Mucosa of stomach (tissue), 1 donor: ENCODE measurements around the gene DHX35.

ENCODE experiments used
- H3K27me3 ChIP-seq: one replicate; pipeline ENCODE4 v1.7.0; 2013; ENCODE audit warnings: mild to moderate bottlenecking, low read length; ENCODE audit not compliant: control insufficient read depth, insufficient read depth
- H3K36me3 ChIP-seq: one replicate; pipeline ENCODE4 v1.7.0; 2013; ENCODE audit warnings: low read length; ENCODE audit not compliant: control insufficient read depth, insufficient read depth
- H3K4me1 ChIP-seq: one replicate; pipeline ENCODE4 v1.7.0; 2013; ENCODE audit warnings: mild to moderate bottlenecking, low read length; ENCODE audit not compliant: control insufficient read depth, insufficient read depth
- H3K4me3 ChIP-seq: one replicate; pipeline ENCODE4 v1.7.0; 2013; ENCODE audit warnings: low read length
- H3K9ac ChIP-seq: one replicate; pipeline ENCODE4 v1.7.0; 2013; ENCODE audit warnings: mild to moderate bottlenecking, low read length, moderate library complexity
- H3K9me3 ChIP-seq: one replicate; pipeline ENCODE4 v1.7.0; 2013; ENCODE audit warnings: mild to moderate bottlenecking, low read length, moderate library complexity; ENCODE audit not compliant: control insufficient read depth
- donor health status: Pancreatic carcinoma.

DHX35 gene

GRCh38 chr20:39052676-39053075 is 90.5 kb downstream of the DHX35 start:
- peaks cover 6% of the 10 kb centered on the region for H3K4me1 ChIP-seq
- no peak overlapping the region for H3K4me3 ChIP-seq
- no peaks in the 10 kb centered on the region for H3K27me3 ChIP-seq
- no peak overlapping the region for H3K9ac ChIP-seq
- no peaks in the 10 kb centered on the region for H3K9me3 ChIP-seq
- H3K36me3 ChIP-seq = no peaks in the 10 kb centered on the region

GRCh38 chr20:39057143-39057542 is 95.0 kb downstream of the DHX35 start:
- no peaks in the 10 kb centered on the region for H3K36me3 ChIP-seq
- no peaks in the 10 kb centered on the region for H3K9me3 ChIP-seq
- H3K4me3 ChIP-seq = no peak overlapping the region

GRCh38 chr20:39057911-39058310 is 95.8 kb downstream of the DHX35 start:
- Histone ChIP-seq H3K27me3 (no peaks in the 10 kb centered on the region), H3K36me3 (no peaks in the 10 kb centered on the region), H3K9me3 (no peaks in the 10 kb centered on the region), H3K4me1 (no peaks in the 10 kb centered on the region), H3K4me3 (no peak overlapping the region), H3K9ac (no peak overlapping the region)

More at GRCh38 chr20:39057143-39057542, 95.0 kb downstream of the DHX35 start:
- no peaks in the 10 kb centered on the region for H3K4me1 ChIP-seq
- no peak overlapping the region for H3K9ac ChIP-seq
- no peaks in the 10 kb centered on the region for H3K27me3 ChIP-seq

- H3K27me3 ChIP-seq = no peaks in the 10 kb centered on the region
- no peak overlapping the region for H3K9ac ChIP-seq
- no peaks in the 10 kb centered on the region for H3K9me3 ChIP-seq
- H3K4me3 ChIP-seq = no peak overlapping the region
- no peaks in the 10 kb centered on the region for H3K36me3 ChIP-seq
- no peaks in the 10 kb centered on the region for H3K4me1 ChIP-seq
Observed at GRCh38 chr20:39059036-39059435, 96.9 kb downstream of the DHX35 start.

- peaks cover 3% of the 10 kb centered on the region for H3K27me3 ChIP-seq
Observed at GRCh38 chr20:39066471-39067242, 104.5 kb downstream of the DHX35 start.

GRCh38 chr20:39067526-39068216 is 105.5 kb downstream of the DHX35 start:
- Histone ChIP-seq H3K9ac (no peak overlapping the region), H3K9me3 (no peaks in the 10 kb centered on the region), H3K4me1 (no peaks in the 10 kb centered on the region), H3K27me3 (peaks cover 3% of the 10 kb centered on the region), H3K4me3 (no peak overlapping the region), H3K36me3 (no peaks in the 10 kb centered on the region)

More at GRCh38 chr20:39066471-39067242, 104.5 kb downstream of the DHX35 start:
- H3K9ac ChIP-seq = no peak overlapping the region
- no peaks in the 10 kb centered on the region for H3K4me1 ChIP-seq
- no peak overlapping the region for H3K4me3 ChIP-seq
- H3K36me3 ChIP-seq = no peaks in the 10 kb centered on the region
- no peaks in the 10 kb centered on the region for H3K9me3 ChIP-seq

- Histone ChIP-seq H3K9ac (no peak overlapping the region), H3K9me3 (no peaks in the 10 kb centered on the region), H3K36me3 (no peaks in the 10 kb centered on the region), H3K27me3 (peaks cover 3% of the 10 kb centered on the region), H3K4me3 (no peak overlapping the region), H3K4me1 (no peaks in the 10 kb centered on the region)
Observed at GRCh38 chr20:39069976-39070375, 107.8 kb downstream of the DHX35 start.

- Histone ChIP-seq H3K4me3 (no peak overlapping the region), H3K27me3 (peaks cover 3% of the 10 kb centered on the region), H3K4me1 (no peaks in the 10 kb centered on the region), H3K36me3 (no peaks in the 10 kb centered on the region), H3K9me3 (no peaks in the 10 kb centered on the region), H3K9ac (no peak overlapping the region)
Observed at GRCh38 chr20:39070484-39071231, 108.5 kb downstream of the DHX35 start.

- Histone ChIP-seq H3K9ac (no peak overlapping the region), H3K4me3 (no peak overlapping the region), H3K27me3 (peaks cover 3% of the 10 kb centered on the region), H3K4me1 (no peaks in the 10 kb centered on the region), H3K9me3 (no peaks in the 10 kb centered on the region), H3K36me3 (no peaks in the 10 kb centered on the region)
Observed at GRCh38 chr20:39072132-39072531, 110.0 kb downstream of the DHX35 start.

GRCh38 chr20:39072653-39073052 is 110.5 kb downstream of the DHX35 start:
- Histone ChIP-seq H3K36me3 (no peaks in the 10 kb centered on the region), H3K27me3 (peaks cover 7% of the 10 kb centered on the region), H3K9me3 (no peaks in the 10 kb centered on the region), H3K4me3 (no peak overlapping the region), H3K9ac (no peak overlapping the region), H3K4me1 (no peaks in the 10 kb centered on the region)

GRCh38 chr20:39075731-39076130 is 113.6 kb downstream of the DHX35 start:
- Histone ChIP-seq H3K4me3 (no peak overlapping the region), H3K4me1 (no peaks in the 10 kb centered on the region), H3K9ac (no peak overlapping the region), H3K27me3 (peaks cover 4% of the 10 kb centered on the region), H3K36me3 (no peaks in the 10 kb centered on the region), H3K9me3 (no peaks in the 10 kb centered on the region)

- Histone ChIP-seq H3K4me1 (no peaks in the 10 kb centered on the region), H3K4me3 (no peak overlapping the region), H3K9ac (no peak overlapping the region), H3K9me3 (no peaks in the 10 kb centered on the region), H3K36me3 (no peaks in the 10 kb centered on the region), H3K27me3 (peaks cover 4% of the 10 kb centered on the region)
Observed at GRCh38 chr20:39076958-39077357, 114.8 kb downstream of the DHX35 start.
